GM23338 (cell line): Measurements from ENCODE around the gene GPR78. TPM values are rescaled to one million over a fixed set of nuclear protein-coding genes. Genes with fewer than 3 reads are reported as not detected.

Experiments used
- ATAC-seq: fragments of 200-7000 bp; cut with Tn5 transposase; 3 replicates; pipeline ENCODE4 v1.9.1; 2020
- DNase-seq: peaks from one replicate; pipeline ENCODE4 v3.0.0-alpha.2; 2015; ENCODE audit warnings: low spot score
- H2AFZ ChIP-seq: fragments of 200-600 bp; sonication (generic); 2 replicates; pipeline ENCODE4 v1.8.0; 2016; ENCODE audit warnings: antibody characterized with exemption, mild to moderate bottlenecking, moderate library complexity
- H3F3A ChIP-seq: fragments of 200-600 bp; sonication (generic); replicated peaks from 2 replicates; pipeline ENCODE4 v1.8.0; 2017; ENCODE audit warnings: antibody characterized with exemption, mixed run types, low read depth
- H3K27ac ChIP-seq: fragments of 200-600 bp; sonication (generic); 2 replicates; pipeline ENCODE4 v1.6.1; 2016; ENCODE audit warnings: low read depth
- H3K27me3 ChIP-seq: fragments of 200-600 bp; sonication (generic); 2 replicates; pipeline ENCODE4 v1.8.0; 2016; ENCODE audit warnings: mild to moderate bottlenecking, mixed run types, moderate library complexity; ENCODE audit not compliant: insufficient read depth
- H3K36me3 ChIP-seq: fragments of 200-600 bp; sonication (generic); 2 replicates; pipeline ENCODE4 v1.8.0; 2016; ENCODE audit warnings: mild to moderate bottlenecking; ENCODE audit not compliant: insufficient read depth
- H3K4me1 ChIP-seq: fragments of 200-600 bp; sonication (generic); 2 replicates; pipeline ENCODE4 v1.8.0; 2016; ENCODE audit warnings: mild to moderate bottlenecking, moderate library complexity; ENCODE audit not compliant: insufficient read depth
- H3K4me2 ChIP-seq: fragments of 200-600 bp; sonication (generic); 2 replicates; pipeline ENCODE4 v1.7.1; 2017; ENCODE audit warnings: mixed run types
- H3K4me3 ChIP-seq: fragments of 200-600 bp; sonication (generic); 2 replicates; pipeline ENCODE4 v1.6.1; 2016; ENCODE audit warnings: mixed run types
- H3K79me2 ChIP-seq: fragments of 200-600 bp; sonication (generic); replicated peaks from 2 replicates; pipeline ENCODE4 v1.8.0; 2017; ENCODE audit warnings: mild to moderate bottlenecking; ENCODE audit not compliant: insufficient read depth
- H3K9me2 ChIP-seq: fragments of 200-600 bp; sonication (generic); 2 replicates; pipeline ENCODE4 v1.8.0; 2017; ENCODE audit not compliant: insufficient read depth
- H4K20me1 ChIP-seq: fragments of 200-600 bp; sonication (generic); replicated peaks from 2 replicates; pipeline ENCODE4 v1.8.0; 2017; ENCODE audit warnings: mild to moderate bottlenecking; ENCODE audit not compliant: insufficient read depth
- H3K27ac Mint-ChIP-seq: 2 replicates; pipeline ENCODE4 v1.8.0; 2020; ENCODE audit warnings: inconsistent platforms, mild to moderate bottlenecking, moderate library complexity, mixed read lengths
- H3K27me3 Mint-ChIP-seq: 3 replicates; pipeline ENCODE4 v1.8.0; 2022; ENCODE audit warnings: low read depth, mild to moderate bottlenecking, moderate library complexity, mixed read lengths, inconsistent platforms; ENCODE audit not compliant: insufficient read depth, poor library complexity
- H3K36me3 Mint-ChIP-seq: 3 replicates; pipeline ENCODE4 v1.8.0; 2021; ENCODE audit warnings: low read depth, mild to moderate bottlenecking, inconsistent platforms, moderate library complexity, mixed read lengths
- H3K4me1 Mint-ChIP-seq: 3 replicates; pipeline ENCODE4 v1.8.0; 2020; ENCODE audit warnings: mild to moderate bottlenecking, inconsistent platforms, mixed read lengths
- H3K4me3 Mint-ChIP-seq: 3 replicates; pipeline ENCODE4 v1.8.0; 2021; ENCODE audit warnings: moderate library complexity, mild to moderate bottlenecking, inconsistent platforms, mixed read lengths
- H3K9me3 Mint-ChIP-seq: 3 replicates; pipeline ENCODE4 v1.8.0; 2020; ENCODE audit warnings: moderate library complexity, mild to moderate bottlenecking, inconsistent platforms, mixed read lengths
- CREB1 ChIP-seq: fragments of 250-450 bp; sonication (Bioruptor Pico); IDR thresholded peaks from 2 replicates; pipeline ENCODE4 v1.5.0; 2020; ENCODE audit warnings: low read depth, mild to moderate bottlenecking, moderate library complexity
- CTCF ChIP-seq, 2 experiments: fragments of 200-600 bp in 1 of 2; sonication (generic) in 1 of 2; conservative IDR thresholded peaks; 2 replicates each; pipeline versions ENCODE4 v1.5.1 to v1.6.1; 2016 to 2017; ENCODE audit warnings: antibody characterized with exemption in 2 of 2, low read depth in 2 of 2, mild to moderate bottlenecking in 2 of 2, moderate library complexity in 1 of 2
- ETS1 ChIP-seq: IDR thresholded peaks from 2 replicates; pipeline ENCODE4 v1.6.1; 2016; ENCODE audit warnings: antibody characterized with exemption
- EZH2 ChIP-seq: fragments of 200-600 bp; sonication (generic); IDR thresholded peaks from one replicate; pipeline ENCODE4 v1.8.0; 2017; ENCODE audit warnings: antibody characterized with exemption, mild to moderate bottlenecking, low read depth; ENCODE audit not compliant: unreplicated experiment
- EZH2phosphoT487 ChIP-seq: fragments of 200-600 bp; sonication (generic); IDR thresholded peaks from one replicate; pipeline ENCODE4 v1.8.1; 2018; ENCODE audit warnings: antibody characterized with exemption; ENCODE audit not compliant: unreplicated experiment
- JUNB ChIP-seq: IDR thresholded peaks from one replicate; pipeline ENCODE4 v1.6.1; 2016; ENCODE audit warnings: antibody characterized with exemption; ENCODE audit not compliant: unreplicated experiment
- NANOG ChIP-seq: IDR thresholded peaks from 2 replicates; pipeline ENCODE4 v1.6.1; 2016; ENCODE audit warnings: antibody characterized with exemption, borderline replicate concordance
- POLR2AphosphoS5 ChIP-seq: IDR thresholded peaks from 2 replicates; pipeline ENCODE4 v1.6.1; 2016; ENCODE audit warnings: antibody characterized with exemption, low read depth
- REST ChIP-seq: IDR thresholded peaks from one replicate; pipeline ENCODE4 v1.6.1; 2018; ENCODE audit warnings: antibody characterized with exemption; ENCODE audit not compliant: unreplicated experiment
- ZNF114 ChIP-seq: fragments of 250-450 bp; sonication (Bioruptor Pico); IDR thresholded peaks from 2 replicates; pipeline ENCODE4 v1.5.0; 2020; ENCODE audit warnings: mild to moderate bottlenecking, moderate library complexity
- ZNF331 ChIP-seq: fragments of 250-450 bp; sonication (Bioruptor Pico); IDR thresholded peaks from 2 replicates; pipeline ENCODE4 v1.5.0; 2020; ENCODE audit warnings: low read depth, mild to moderate bottlenecking, moderate library complexity
- ZNF462 ChIP-seq: fragments of 250-450 bp; sonication (Bioruptor Pico); IDR thresholded peaks from 2 replicates; pipeline ENCODE4 v1.5.0; 2020; ENCODE audit warnings: mild to moderate bottlenecking, moderate library complexity
- polyA plus RNA-seq: library from polyadenylated mRNA; unstranded; fragments of >200 nt; fragmentation: Nextera tagmentation; extraction: Ambion mirVana; gene quantifications from 2 replicates; pipeline ENCODE4 v1.2.1, GENCODE V29; 2016
- total RNA-seq: library from RNA; depleted of rRNA; stranded (reverse); fragments of >200 nt; shearing (Covaris generic); gene quantifications from 2 replicates; pipeline ENCODE4 v1.2.3, GENCODE V29; 2014

The GPR78 gene
- total and polyA plus RNA-seq, 2 experiments from 2014 or later: 0.82 to 2.7 TPM

- no peak overlapping the region for H3K4me3 ChIP-seq
- ATAC-seq (no peak), DNase-seq (no peak)
- no peak overlapping the region for H3K27ac Mint-ChIP-seq
- H3K9me2 ChIP-seq: no peaks in the 10 kb centered on the region
- H3K4me3 Mint-ChIP-seq: no peak overlapping the region
- H3K79me2 ChIP-seq: 0 out of 2 replicates have a peak, but pooled peaks cover 4% of the 10 kb centered on the region
- H3K4me2 ChIP-seq: no peak overlapping the region
- no peaks in the 10 kb centered on the region for H3K36me3 ChIP-seq
- H3K4me1 Mint-ChIP-seq: peaks cover 46% of the 10 kb centered on the region
- H3K36me3 Mint-ChIP-seq: no peaks in the 10 kb centered on the region; the same call in 2 of the 3 replicates
- H3F3A ChIP-seq: no peaks in the 10 kb centered on the region
- H3K9me3 Mint-ChIP-seq: no peaks in the 10 kb centered on the region
- no peaks in the 10 kb centered on the region for H3K27me3 ChIP-seq
- H2AFZ ChIP-seq: no peak overlapping the region
- no peak for TF ChIP-seq NANOG
- no peak for TF ChIP-seq REST
- no peak for TF ChIP-seq EZH2
- no peak for TF ChIP-seq ZNF462 (CRISPR knock-in tag)
- no peak for TF ChIP-seq EZH2phosphoT487
- no peak for TF ChIP-seq POLR2AphosphoS5
- no peak for TF ChIP-seq CTCF (conservative IDR thresholded peaks at IDR 0.05; ENCODE audit: low read depth in 2 of 2)
- no peak for TF ChIP-seq ETS1
- TF ChIP-seq ZNF331: no peak
- TF ChIP-seq JUNB: no peak
- no peak for TF ChIP-seq ZNF114 (CRISPR knock-in tag)
- no peak for TF ChIP-seq CREB1 (CRISPR knock-in tag)
- H3K27me3 Mint-ChIP-seq: peaks cover 22% of the 10 kb centered on the region
- no peaks in the 10 kb centered on the region for H4K20me1 ChIP-seq
- no peak overlapping the region for H3K27ac ChIP-seq
- peaks cover 17% of the 10 kb centered on the region for H3K4me1 ChIP-seq
Observed at GRCh38 chr4:8589336-8589735, 9.1 kb downstream of the GPR78 start.
